SK-MEL-5 (cell line): ENCODE results near the gene TEKTIP1. TPM values are rescaled to one million over a fixed set of nuclear protein-coding genes. Genes with fewer than 3 reads are reported as not detected.
"Not testable (repeated sequence)": the region's sequence is repeated elsewhere in the genome, so short reads cannot be mapped to it uniquely, and the experiment has no call there.

ENCODE experiments used
- DNase-seq: peaks from one replicate; pipeline ENCODE4 v3.0.0-alpha.2; 2016; ENCODE audit warnings: low read depth, low spot score
- in situ Hi-C: cut with HindIII; loops from 2 replicates; pipeline ENCODE4 v1.10.0; 2016; ENCODE audit warnings: low sequenced_read_pairs, high pct_unique_total_duplicates, low pct_unique_long_range_greater_than_20kb
- total RNA-seq: library from RNA; depleted of rRNA; stranded (reverse); fragments of >200 nt; shearing (Covaris generic); gene quantifications from 2 replicates; pipeline ENCODE4 v1.2.3, GENCODE V29; 2014

Gene TEKTIP1
- total RNA-seq, 1 experiment from 2014 or later = not detected

- in situ Hi-C loops = no loop called here
Observed at GRCh38 chr19:3519126-3519525, 19.8 kb upstream of the TEKTIP1 start.

GRCh38 chr19:3520166-3521103 lies 18.5 kb upstream of the TEKTIP1 start:
- in situ Hi-C loops = no loop called here
- no peak for DNase-seq

More at GRCh38 chr19:3519126-3519525, 19.8 kb upstream of the TEKTIP1 start:
- DNase-seq = no peak

GRCh38 chr19:3521104-3521445 lies 17.9 kb upstream of the TEKTIP1 start:
- DNase-seq = no peak
- in situ Hi-C loops = no loop called here

- no peak for DNase-seq
- in situ Hi-C loops = no loop called here
Observed at GRCh38 chr19:3522421-3523360, 16.3 kb upstream of the TEKTIP1 start.

- DNase-seq = no peak
- in situ Hi-C loops = no loop called here
Observed at GRCh38 chr19:3523361-3524077, 15.5 kb upstream of the TEKTIP1 start.

GRCh38 chr19:3524078-3524842 lies 14.7 kb upstream of the TEKTIP1 start:
- DNase-seq = no peak
- in situ Hi-C loops = no loop called here

- DNase-seq = no peak
- in situ Hi-C loops = no loop called here
Observed at GRCh38 chr19:3524904-3525451, 14.0 kb upstream of the TEKTIP1 start.

- in situ Hi-C loops = no loop called here
- no peak for DNase-seq
Observed at GRCh38 chr19:3526507-3527237, 12.3 kb upstream of the TEKTIP1 start.

GRCh38 chr19:3527238-3527910 lies 11.6 kb upstream of the TEKTIP1 start:
- DNase-seq = no peak
- in situ Hi-C loops = no loop called here

- in situ Hi-C loops = no loop called here
- DNase-seq = no peak
Observed at GRCh38 chr19:3528080-3528479, 10.9 kb upstream of the TEKTIP1 start.

GRCh38 chr19:3528539-3529211 lies 10.3 kb upstream of the TEKTIP1 start:
- in situ Hi-C loops = no loop called here
- no peak for DNase-seq

GRCh38 chr19:3529299-3529698 lies 9.7 kb upstream of the TEKTIP1 start:
- DNase-seq, in situ Hi-C loops: not testable (repeated sequence)

- in situ Hi-C loops = no loop called here
Observed at GRCh38 chr19:3530389-3530788, 8.6 kb upstream of the TEKTIP1 start.

GRCh38 chr19:3531716-3532115 lies 7.3 kb upstream of the TEKTIP1 start:
- DNase-seq = no peak
- in situ Hi-C loops = no loop called here

More at GRCh38 chr19:3530389-3530788, 8.6 kb upstream of the TEKTIP1 start:
- DNase-seq = no peak

- DNase-seq = no peak
- in situ Hi-C loops = no loop called here
Observed at GRCh38 chr19:3532154-3532786, 6.7 kb upstream of the TEKTIP1 start.
